T-helper 17 cell (primary cell): ENCODE data around the gene FAM50B. TPM values are rescaled to one million over a fixed set of nuclear protein-coding genes. Genes with fewer than 3 reads are reported as not detected.
A peak's percentile ranks its signal among the peaks of the same experiment; 100 is the strongest.

ENCODE experiments used
- ATAC-seq: fragments of 150-1000 bp; cut with Tn5 transposase; 2 replicates; pipeline ENCODE4 v1.10.0; 2021; ENCODE audit warnings: mild to moderate bottlenecking, moderate library complexity
- DNase-seq, 3 donors: peaks; one replicate each; pipeline versions ENCODE4 v3.0.0 to v3.0.0-alpha.2; 2020 to 2021
- H3K9me3 ChIP-seq: one replicate; pipeline ENCODE4 v1.7.0; 2013; ENCODE audit warnings: low read length, mild to moderate bottlenecking; ENCODE audit not compliant: control insufficient read depth, poor library complexity, severe bottlenecking
- H3K27ac Mint-ChIP-seq: one replicate; pipeline ENCODE4 v1.8.0; 2022; ENCODE audit warnings: mild to moderate bottlenecking, moderate library complexity, mixed read lengths
- H3K27me3 Mint-ChIP-seq: one replicate; pipeline ENCODE4 v1.8.0; 2022; ENCODE audit warnings: mixed read lengths
- H3K36me3 Mint-ChIP-seq: one replicate; pipeline ENCODE4 v1.8.0; 2022; ENCODE audit warnings: low read depth, mixed read lengths
- H3K4me1 Mint-ChIP-seq: one replicate; pipeline ENCODE4 v1.8.0; 2022; ENCODE audit warnings: mild to moderate bottlenecking, mixed read lengths
- H3K4me3 Mint-ChIP-seq: one replicate; pipeline ENCODE4 v1.8.0; 2022; ENCODE audit warnings: mild to moderate bottlenecking, moderate library complexity, mixed read lengths
- total RNA-seq, 4 donors: library from RNA in 2 of 4; stranded (reverse) in 2 of 4; gene quantifications; one replicate each; pipeline ENCODE4 v1.2.3 and lab custom pipeline; 2022 to 2026

The FAM50B gene
- total RNA-seq, 2 donors from 2014 or later: 5.0 to 5.1 TPM

DNA sequence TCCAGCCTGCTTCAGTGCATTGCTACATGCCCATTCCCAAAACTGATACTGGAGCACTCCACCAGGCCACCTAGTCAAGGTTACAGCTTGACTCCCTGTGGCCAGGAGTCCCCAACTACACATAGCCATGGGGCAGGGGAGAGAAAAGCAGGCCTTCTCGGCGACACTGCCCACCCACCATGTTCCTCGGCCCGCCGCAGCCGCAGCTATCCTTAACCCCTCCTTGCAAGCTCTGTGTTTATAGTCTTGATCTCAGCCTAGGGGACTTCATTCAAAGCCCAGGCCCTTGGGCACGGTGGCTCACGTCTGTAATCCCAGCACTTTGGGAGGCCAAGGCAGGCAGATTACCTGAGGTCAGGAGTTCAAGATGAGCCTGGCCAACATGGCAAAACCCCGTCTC is 39.2 kb upstream of the FAM50B start:
- H3K9me3 ChIP-seq: no peaks in the 10 kb centered on the region
- no peak overlapping the region for H3K27ac Mint-ChIP-seq
- H3K36me3 Mint-ChIP-seq: no peaks in the 10 kb centered on the region
- no peaks in the 10 kb centered on the region for H3K4me1 Mint-ChIP-seq
- no peak overlapping the region for H3K4me3 Mint-ChIP-seq
- DNase-seq: no peak
- H3K27me3 Mint-ChIP-seq: peaks cover 11% of the 10 kb centered on the region
- no peak for ATAC-seq

DNA sequence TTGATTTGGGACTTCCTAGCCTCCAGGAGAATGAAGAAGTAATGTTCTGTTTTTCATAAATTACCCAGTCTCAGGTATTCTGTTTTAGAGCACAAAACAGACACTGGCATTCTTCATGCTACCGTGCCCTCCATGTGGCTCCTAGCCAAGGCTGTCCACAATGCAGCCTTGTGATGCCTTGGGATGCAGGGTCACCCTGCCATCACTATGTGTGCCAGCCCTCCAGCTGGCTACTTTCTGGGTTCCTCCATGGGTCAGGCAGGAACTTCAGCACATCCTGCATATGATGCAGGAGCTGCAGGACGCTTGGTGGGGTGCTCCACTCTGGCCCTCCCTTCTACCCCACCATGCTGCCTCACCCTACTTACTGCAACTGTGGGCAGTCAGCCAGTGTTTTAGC is 38.0 kb upstream of the FAM50B start:
- Mint-ChIP-seq H3K36me3 (no peaks in the 10 kb centered on the region), H3K27me3 (peaks cover 11% of the 10 kb centered on the region), H3K4me3 (no peak overlapping the region), H3K27ac (no peak overlapping the region), H3K4me1 (no peaks in the 10 kb centered on the region)
- H3K9me3 ChIP-seq: no peaks in the 10 kb centered on the region
- DNase-seq: no peak
- no peak for ATAC-seq

DNA sequence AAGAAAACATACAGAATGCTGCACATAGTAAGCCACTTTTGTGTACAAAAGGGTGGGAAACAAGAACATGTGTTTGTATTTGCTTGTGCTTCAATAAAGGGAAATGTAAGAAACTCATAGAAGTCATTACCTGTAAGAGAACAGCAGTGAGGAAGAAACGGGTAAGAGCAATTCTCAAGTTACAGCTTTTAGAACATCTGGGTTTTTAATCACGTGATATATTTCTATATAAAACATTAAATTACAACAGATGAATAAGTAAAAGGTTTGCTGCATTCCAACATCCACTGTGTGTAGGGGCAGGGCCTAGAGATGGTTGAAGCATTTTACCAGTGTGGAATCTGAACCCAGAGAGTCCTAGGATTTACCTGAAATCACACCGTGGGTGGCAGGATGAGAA is 36.6 kb upstream of the FAM50B start:
- no peaks in the 10 kb centered on the region for H3K36me3 Mint-ChIP-seq
- peaks cover 11% of the 10 kb centered on the region for H3K27me3 Mint-ChIP-seq
- H3K9me3 ChIP-seq: no peaks in the 10 kb centered on the region
- no peak overlapping the region for H3K4me3 Mint-ChIP-seq
- DNase-seq (no peak), ATAC-seq (no peak)
- no peaks in the 10 kb centered on the region for H3K4me1 Mint-ChIP-seq
- H3K27ac Mint-ChIP-seq: no peak overlapping the region

DNA sequence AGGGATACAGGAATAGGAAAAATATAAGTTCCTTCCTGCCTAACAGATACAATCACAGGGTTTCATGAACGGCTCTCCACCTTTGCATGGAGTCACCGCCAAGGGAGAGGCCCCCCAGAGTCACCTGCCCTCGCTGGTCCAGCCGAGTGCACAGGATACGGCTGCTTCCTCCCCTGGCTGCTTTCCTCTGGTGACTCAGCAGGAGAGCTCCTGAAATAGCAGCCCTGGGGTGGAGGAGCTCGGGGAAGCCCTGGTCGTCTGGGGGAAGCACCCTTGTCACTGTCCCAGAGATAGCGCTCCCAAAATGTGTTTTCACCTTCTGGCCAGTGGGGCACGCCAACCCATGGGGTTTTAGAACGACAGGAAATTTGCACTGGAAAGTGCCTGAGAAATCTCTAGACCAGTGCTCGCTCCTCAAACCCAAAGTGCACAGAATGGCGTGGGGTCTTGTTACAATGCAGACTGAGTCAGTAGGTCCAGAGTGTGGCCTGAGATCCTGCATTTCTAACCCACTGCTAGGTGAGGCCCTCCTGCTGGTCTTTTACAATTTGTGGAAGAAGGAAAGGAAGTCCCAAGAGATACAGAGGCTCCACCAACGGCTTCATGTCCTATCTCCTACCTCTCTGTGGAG is 35.9 kb upstream of the FAM50B start:
- ATAC-seq: no peak

DNA sequence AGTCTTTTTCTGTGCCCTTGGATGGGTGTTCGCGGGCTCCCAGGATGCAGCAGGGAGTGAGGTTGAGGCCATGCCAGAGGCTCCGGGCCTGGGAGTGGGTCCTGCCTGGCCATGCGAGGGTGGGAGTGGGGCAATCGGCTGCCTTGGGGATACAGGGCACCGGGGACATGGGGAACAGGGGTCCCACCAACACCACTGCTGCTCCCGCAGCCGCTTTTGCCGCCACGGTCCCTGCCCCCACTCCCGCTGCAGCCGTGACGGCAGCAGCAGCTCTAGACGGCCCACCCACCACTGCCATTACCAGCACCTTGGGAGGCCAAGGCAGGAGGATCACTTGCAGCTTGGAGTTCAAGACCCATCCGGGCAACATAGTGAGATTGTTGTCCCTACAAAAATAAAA is 35.3 kb upstream of the FAM50B start:
- H3K36me3 Mint-ChIP-seq: no peaks in the 10 kb centered on the region
- peaks cover 11% of the 10 kb centered on the region for H3K27me3 Mint-ChIP-seq
- H3K9me3 ChIP-seq: no peaks in the 10 kb centered on the region
- H3K4me3 Mint-ChIP-seq: no peak overlapping the region
- no peaks in the 10 kb centered on the region for H3K4me1 Mint-ChIP-seq
- DNase-seq: no peak
- no peak for ATAC-seq
- H3K27ac Mint-ChIP-seq: no peak overlapping the region

More for the DNA sequence above, 35.9 kb upstream of the FAM50B start:
- H3K4me1 Mint-ChIP-seq: no peaks in the 10 kb centered on the region
- no peak overlapping the region for H3K27ac Mint-ChIP-seq
- no peak for DNase-seq
- no peak overlapping the region for H3K4me3 Mint-ChIP-seq
- H3K27me3 Mint-ChIP-seq: peaks cover 11% of the 10 kb centered on the region
- H3K36me3 Mint-ChIP-seq: no peaks in the 10 kb centered on the region
- H3K9me3 ChIP-seq: no peaks in the 10 kb centered on the region

DNA sequence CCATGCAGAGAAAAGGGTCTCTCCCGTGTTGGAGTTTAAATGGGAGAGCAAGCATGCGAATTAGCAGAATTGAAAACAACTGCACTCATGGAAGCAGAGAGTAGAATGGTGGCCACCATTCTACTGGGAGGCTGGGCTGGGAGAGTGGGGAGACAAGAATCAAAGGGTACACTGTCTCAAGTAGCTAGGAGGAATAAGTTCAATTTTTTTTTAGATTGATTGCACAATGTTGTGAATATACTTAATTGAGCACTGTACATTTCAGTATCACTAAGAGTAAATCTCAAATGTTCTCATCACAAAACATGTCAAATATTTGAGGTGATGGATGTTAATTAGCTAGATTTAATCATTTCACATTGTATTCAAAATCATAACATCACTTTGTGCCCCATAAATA is 34.6 kb upstream of the FAM50B start:
- Mint-ChIP-seq H3K4me1 (no peaks in the 10 kb centered on the region), H3K4me3 (no peak overlapping the region), H3K27ac (no peak overlapping the region), H3K36me3 (no peaks in the 10 kb centered on the region), H3K27me3 (peaks cover 11% of the 10 kb centered on the region)
- ATAC-seq (no peak), DNase-seq (no peak)
- no peaks in the 10 kb centered on the region for H3K9me3 ChIP-seq

DNA sequence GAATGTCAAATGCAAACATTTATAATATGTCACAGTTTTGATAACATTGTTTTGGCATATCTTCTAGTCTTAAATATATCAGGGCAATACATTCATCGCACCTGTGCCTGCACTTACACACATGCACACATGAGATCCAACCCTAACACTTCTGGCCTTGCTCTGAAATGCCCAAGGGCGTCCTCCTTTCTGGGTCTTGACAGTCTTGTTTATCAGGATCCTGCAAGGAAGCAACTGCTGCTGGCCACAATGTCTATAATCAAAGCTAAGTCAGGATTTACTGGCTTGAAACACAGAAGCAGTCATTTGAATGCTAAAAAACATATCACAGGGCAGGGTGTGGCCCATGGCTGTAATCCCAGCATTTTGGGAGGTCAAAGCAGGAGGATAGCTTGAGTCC is 32.9 kb upstream of the FAM50B start:
- H3K36me3 Mint-ChIP-seq: no peaks in the 10 kb centered on the region
- H3K9me3 ChIP-seq: no peaks in the 10 kb centered on the region
- DNase-seq (no peak), ATAC-seq (no peak)
- H3K27me3 Mint-ChIP-seq: peaks cover 4% of the 10 kb centered on the region
- no peaks in the 10 kb centered on the region for H3K4me1 Mint-ChIP-seq
- no peak overlapping the region for H3K4me3 Mint-ChIP-seq
- peak overlapping the region; percentile 49 for H3K27ac Mint-ChIP-seq

DNA sequence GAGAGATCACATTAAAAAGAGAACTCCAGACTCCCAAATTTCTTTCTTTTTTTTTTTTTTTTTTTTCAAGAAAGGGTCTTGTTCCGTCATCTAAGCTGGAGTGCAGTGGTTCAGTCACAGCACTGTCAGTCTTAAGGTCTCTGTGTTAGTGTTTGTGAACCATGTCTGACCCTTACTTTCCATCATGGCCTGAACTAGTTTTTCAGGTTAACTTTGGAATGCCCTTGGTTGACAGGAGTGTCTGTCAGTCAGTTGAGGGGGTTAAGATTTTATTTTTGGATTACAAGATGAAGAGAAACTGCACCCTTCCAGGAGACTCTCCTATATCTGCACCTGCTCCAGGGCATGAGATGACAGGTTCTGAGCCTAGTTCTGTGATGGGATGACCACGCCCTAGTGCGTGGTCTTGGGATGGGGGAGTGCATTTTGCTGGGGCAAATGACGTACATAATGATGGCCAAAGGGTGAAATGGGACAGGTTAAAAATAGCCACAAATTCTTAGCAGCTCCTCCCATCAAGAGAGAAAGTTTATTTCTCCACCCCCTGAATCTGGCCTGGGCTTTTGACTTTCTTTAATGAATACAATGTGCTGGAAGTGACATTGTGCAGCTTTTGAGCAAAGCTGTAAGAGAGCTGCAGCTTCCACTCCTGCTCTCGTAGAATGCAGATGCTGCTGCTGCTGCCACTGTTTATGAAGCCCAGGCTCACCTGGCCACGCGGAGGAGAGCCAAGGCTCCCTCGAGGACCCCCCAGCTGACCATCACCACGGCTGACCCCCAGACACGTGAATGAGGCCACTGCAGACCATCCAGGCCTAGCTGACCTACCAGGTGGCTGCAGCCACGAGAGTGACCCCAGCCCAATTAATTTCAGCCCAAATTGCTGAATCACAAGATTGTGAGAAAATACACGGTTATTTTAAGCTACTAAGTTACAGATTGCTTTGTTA is 29.7 kb upstream of the FAM50B start:
- H3K36me3 Mint-ChIP-seq: no peaks in the 10 kb centered on the region
- H3K9me3 ChIP-seq: no peaks in the 10 kb centered on the region
- ATAC-seq (no peak), DNase-seq (no peak)
- H3K4me3 Mint-ChIP-seq: no peak overlapping the region
- H3K4me1 Mint-ChIP-seq: no peaks in the 10 kb centered on the region
- peaks cover 6% of the 10 kb centered on the region for H3K27me3 Mint-ChIP-seq
- H3K27ac Mint-ChIP-seq: no peak overlapping the region

DNA sequence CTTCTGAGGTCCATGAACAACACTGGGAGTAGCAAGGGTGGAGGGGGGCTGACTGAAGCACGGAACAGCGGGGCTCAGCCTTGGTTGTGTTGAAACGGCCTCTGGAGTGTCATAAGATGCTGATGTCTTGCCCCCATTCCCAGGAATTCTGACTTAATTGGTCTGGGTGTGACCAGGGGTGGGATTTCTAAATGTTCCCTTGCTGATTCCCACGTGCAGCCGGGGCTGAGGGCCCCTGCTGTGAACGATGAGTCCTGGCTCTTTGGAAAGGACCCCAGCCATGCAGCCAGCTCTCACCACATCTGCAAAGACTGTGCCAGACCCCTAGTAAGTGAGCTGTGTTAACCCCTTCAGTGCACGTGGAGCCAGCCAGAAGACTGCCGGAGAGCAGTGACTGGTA is 28.6 kb upstream of the FAM50B start:
- ATAC-seq: no peak
- no peaks in the 10 kb centered on the region for H3K4me1 Mint-ChIP-seq

DNA sequence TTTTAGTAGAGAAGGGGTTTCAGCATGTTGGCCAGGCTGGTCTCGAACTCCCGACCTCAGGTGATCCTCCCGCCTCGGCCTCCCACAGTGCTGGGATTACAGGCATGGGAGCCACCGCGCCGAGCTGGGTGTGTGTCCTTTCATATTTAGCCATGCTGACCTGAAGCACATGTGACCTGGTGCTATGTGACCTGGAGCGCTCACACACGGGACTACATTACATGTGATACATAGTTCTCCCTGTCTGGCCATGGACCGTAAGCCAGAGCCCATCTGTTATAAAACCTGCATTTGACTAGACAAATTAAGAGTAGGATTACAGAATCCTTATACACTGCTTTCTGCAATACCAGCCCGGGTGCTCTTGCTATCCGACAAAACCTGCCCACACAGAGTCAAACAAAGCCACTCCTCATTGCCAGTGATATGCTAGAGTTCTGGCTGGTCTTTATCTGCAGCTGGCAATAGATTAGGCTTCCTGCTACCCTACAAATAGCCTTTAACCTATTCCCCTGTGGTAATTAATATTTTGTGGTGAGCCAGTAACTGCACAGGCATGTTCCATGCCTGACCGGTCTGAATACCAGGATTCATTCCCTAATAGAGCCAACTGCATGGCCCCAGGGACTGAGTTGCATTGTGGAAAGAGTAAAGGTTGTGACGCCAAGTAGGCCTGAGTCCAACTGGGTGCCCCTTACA is 26.3 kb upstream of the FAM50B start:
- H3K36me3 Mint-ChIP-seq: no peaks in the 10 kb centered on the region
- H3K4me1 Mint-ChIP-seq: no peaks in the 10 kb centered on the region
- H3K4me3 Mint-ChIP-seq: no peak overlapping the region
- ATAC-seq (no peak), DNase-seq (no peak)
- H3K9me3 ChIP-seq: no peaks in the 10 kb centered on the region
- peak overlapping the region; percentile 6 for H3K27ac Mint-ChIP-seq
- H3K27me3 Mint-ChIP-seq: peaks cover 6% of the 10 kb centered on the region

More for the DNA sequence above, 28.6 kb upstream of the FAM50B start:
- no peaks in the 10 kb centered on the region for H3K9me3 ChIP-seq
- Mint-ChIP-seq H3K36me3 (no peaks in the 10 kb centered on the region), H3K27me3 (peaks cover 6% of the 10 kb centered on the region), H3K27ac (no peak overlapping the region), H3K4me3 (no peak overlapping the region)
- DNase-seq: no peak

DNA sequence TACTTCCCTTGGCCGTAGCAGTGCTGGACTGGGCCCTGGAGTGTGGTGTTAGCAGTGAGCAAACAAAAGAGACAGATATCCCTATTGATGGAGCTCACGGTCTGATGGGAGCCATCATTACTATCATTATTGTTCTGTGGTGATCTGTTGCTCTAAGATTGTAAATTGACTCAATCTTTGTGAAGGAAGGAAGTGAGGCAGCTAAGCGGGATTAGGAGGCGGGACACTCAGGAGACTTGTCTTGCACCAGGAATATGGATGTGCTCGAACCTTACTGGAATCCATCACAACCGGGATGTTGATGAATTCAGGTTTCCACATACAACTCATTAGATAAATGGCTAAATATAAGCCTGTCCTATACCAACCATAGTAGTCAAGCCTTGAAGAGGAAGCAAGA is 25.5 kb upstream of the FAM50B start:
- peaks cover 11% of the 10 kb centered on the region for H3K27me3 Mint-ChIP-seq
- no peak overlapping the region for H3K4me3 Mint-ChIP-seq
- H3K4me1 Mint-ChIP-seq: no peaks in the 10 kb centered on the region
- no peak for ATAC-seq
- no peaks in the 10 kb centered on the region for H3K9me3 ChIP-seq
- H3K36me3 Mint-ChIP-seq: no peaks in the 10 kb centered on the region
- no peak for DNase-seq
- no peak overlapping the region for H3K27ac Mint-ChIP-seq

DNA sequence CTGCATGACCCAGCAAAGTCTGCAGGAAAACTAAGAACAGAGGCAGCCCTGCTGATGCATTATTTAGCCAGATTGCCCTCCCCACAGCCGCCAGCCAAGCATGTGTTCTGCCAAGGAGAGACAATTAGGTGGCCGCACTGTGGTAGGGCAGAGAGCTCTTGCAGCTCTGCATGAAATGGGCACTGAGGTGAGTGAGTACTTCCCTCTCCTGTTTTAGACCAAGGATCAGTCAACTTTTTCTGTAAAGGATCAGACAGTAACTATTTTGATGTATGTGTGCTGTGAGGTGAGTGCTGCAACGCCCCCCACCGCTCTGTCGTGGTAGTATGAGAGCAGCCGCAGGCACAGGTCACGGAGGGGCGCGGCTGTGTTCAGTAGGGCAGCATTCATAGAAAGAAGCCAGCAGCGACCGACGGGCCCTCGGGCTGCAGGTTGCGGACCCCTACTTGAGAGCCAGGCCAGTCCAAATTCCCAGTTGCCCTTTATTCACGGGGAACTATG is 23.8 kb upstream of the FAM50B start:
- Mint-ChIP-seq H3K4me3 (no peak overlapping the region), H3K36me3 (no peaks in the 10 kb centered on the region), H3K27me3 (peaks cover 23% of the 10 kb centered on the region), H3K27ac (no peak overlapping the region), H3K4me1 (no peaks in the 10 kb centered on the region)
- no peaks in the 10 kb centered on the region for H3K9me3 ChIP-seq
- no peak for DNase-seq
- no peak for ATAC-seq

DNA sequence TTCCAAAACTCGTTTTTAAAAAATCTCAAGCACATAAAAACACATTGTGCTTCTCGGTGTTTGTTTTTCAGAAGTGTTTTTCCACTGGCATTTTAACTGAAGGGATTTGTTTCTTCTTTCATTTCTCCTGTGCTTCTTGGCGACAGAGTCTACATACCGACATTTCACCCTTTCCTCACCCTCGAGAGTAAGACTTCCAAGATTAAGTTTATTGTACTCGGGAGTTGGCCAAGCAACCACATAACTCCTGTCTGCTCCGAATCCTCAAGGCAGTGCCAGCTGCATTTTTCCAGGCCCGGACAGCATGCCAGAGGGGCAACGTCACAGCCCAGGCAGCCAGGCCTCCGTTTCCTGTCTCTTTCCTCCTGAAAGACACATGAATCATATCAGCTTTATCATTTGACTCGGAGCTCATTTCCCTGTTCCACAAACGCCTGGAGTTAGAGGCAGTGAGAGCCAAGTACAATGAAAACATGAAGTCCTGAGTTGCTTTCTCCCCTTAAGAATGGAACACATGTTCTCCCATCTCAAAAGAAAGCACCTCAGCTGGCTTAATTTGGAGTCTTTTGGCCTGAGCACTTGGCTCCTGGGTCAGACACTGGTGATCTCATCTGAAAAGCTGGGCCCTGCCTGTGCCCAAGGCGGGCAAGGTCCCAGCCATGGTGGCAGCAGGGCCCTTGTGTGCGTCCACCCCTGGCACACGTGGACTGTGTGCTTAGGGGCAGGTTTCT is 23.2 kb upstream of the FAM50B start:
- H3K9me3 ChIP-seq: no peaks in the 10 kb centered on the region
- H3K4me3 Mint-ChIP-seq: no peak overlapping the region
- peaks cover 30% of the 10 kb centered on the region for H3K27me3 Mint-ChIP-seq
- H3K4me1 Mint-ChIP-seq: no peaks in the 10 kb centered on the region
- peak overlapping the region; percentile 29 for H3K27ac Mint-ChIP-seq
- no peak for DNase-seq
- ATAC-seq: no peak
- no peaks in the 10 kb centered on the region for H3K36me3 Mint-ChIP-seq
